DND-41 (cell line): ENCODE measurements around the gene PPM1M.

Experiments used
- ATAC-seq: fragments of 200-7000 bp; cut with Tn5 transposase; 3 replicates; pipeline ENCODE4 v1.9.1; 2021; ENCODE audit warnings: low read depth; ENCODE audit not compliant: insufficient read depth
- DNase-seq: peaks from one replicate; pipeline ENCODE4 v3.0.0-alpha.2; 2020
- H2AFZ ChIP-seq: 2 replicates; pipeline ENCODE4 v1.6.0; 2012; ENCODE audit warnings: low read depth, low read length
- H3K27ac ChIP-seq: 2 replicates; pipeline ENCODE4 v1.5.1; 2012; ENCODE audit warnings: low read length, inconsistent platforms
- H3K27me3 ChIP-seq: fragments of 200-600 bp; sonication (generic); 2 replicates; pipeline ENCODE4 v1.6.0; 2012; ENCODE audit warnings: low read length, mild to moderate bottlenecking, inconsistent platforms; ENCODE audit not compliant: insufficient read depth, poor library complexity
- H3K36me3 ChIP-seq: 2 replicates; pipeline ENCODE4 v1.5.1; 2012; ENCODE audit warnings: low read length, inconsistent platforms; ENCODE audit not compliant: insufficient read depth
- H3K4me1 ChIP-seq: 2 replicates; pipeline ENCODE4 v1.5.1; 2012; ENCODE audit warnings: mild to moderate bottlenecking, low read length; ENCODE audit not compliant: insufficient read depth
- H3K4me2 ChIP-seq: 2 replicates; pipeline ENCODE4 v1.6.0; 2012; ENCODE audit warnings: mild to moderate bottlenecking, moderate library complexity, low read length, inconsistent platforms; ENCODE audit not compliant: insufficient read depth
- H3K4me3 ChIP-seq, 2 experiments: fragments of 200-600 bp in 1 of 2; shearing (Covaris generic) in 1 of 2; 2 replicates each; pipeline ENCODE4 v1.5.1; 2012 to 2016; ENCODE audit warnings: inconsistent platforms in 2 of 2, low read length in 2 of 2, mild to moderate bottlenecking in 2 of 2, low read depth in 1 of 2, moderate library complexity in 1 of 2
- H3K79me2 ChIP-seq: 2 replicates; pipeline ENCODE4 v1.6.0; 2012; ENCODE audit warnings: low read length, inconsistent platforms; ENCODE audit not compliant: insufficient read depth
- H3K9ac ChIP-seq: 2 replicates; pipeline ENCODE4 v1.6.0; 2012; ENCODE audit warnings: low read depth, mild to moderate bottlenecking, inconsistent platforms, low read length, moderate library complexity
- H3K9me3 ChIP-seq: 2 replicates; pipeline ENCODE4 v1.5.1; 2012; ENCODE audit warnings: low read length, moderate library complexity, mild to moderate bottlenecking, inconsistent platforms; ENCODE audit not compliant: insufficient read depth, severe bottlenecking
- H4K20me1 ChIP-seq: 2 replicates; pipeline ENCODE4 v1.6.0; 2012; ENCODE audit warnings: low read length; ENCODE audit not compliant: insufficient read depth
- CTCF ChIP-seq: IDR thresholded peaks from 2 replicates; pipeline ENCODE4 v1.5.1; 2012; ENCODE audit warnings: borderline replicate concordance, low read length, moderate library complexity, mild to moderate bottlenecking; ENCODE audit not compliant: poor library complexity, severe bottlenecking; ENCODE audit errors: extremely low read depth
- EZH2 ChIP-seq: IDR thresholded peaks from 3 replicates; pipeline ENCODE4 v1.6.1; 2012; ENCODE audit warnings: borderline replicate concordance, low read depth, mild to moderate bottlenecking, moderate library complexity, low read length, inconsistent platforms; ENCODE audit not compliant: severe bottlenecking

The PPM1M gene

GRCh38 chr3:52288674-52289073 is 43.1 kb downstream of the PPM1M start:
- H3K27ac ChIP-seq = peak overlapping the region; percentile 96
- H3K4me3 ChIP-seq = peak overlapping the region; percentile 61 to 70; a peak in 3 of 4 replicates
- DNase-seq (no peak), ATAC-seq (no peak)
- peak overlapping the region; percentile 75 for H3K4me2 ChIP-seq
- no peaks in the 10 kb centered on the region for H4K20me1 ChIP-seq
- H3K4me1 ChIP-seq = peaks cover 23% of the 10 kb centered on the region
- H3K79me2 ChIP-seq = peaks cover 29% of the 10 kb centered on the region
- H2AFZ ChIP-seq = 0 out of 2 replicates have a peak overlapping the region, but pooled peaks have one; percentile 45
- no peaks in the 10 kb centered on the region for H3K9me3 ChIP-seq
- peaks cover 24% of the 10 kb centered on the region for H3K36me3 ChIP-seq
- H3K9ac ChIP-seq = peak overlapping the region; percentile 79
- TF ChIP-seq CTCF = no peak
- TF ChIP-seq EZH2 = no peak
- no peaks in the 10 kb centered on the region for H3K27me3 ChIP-seq

GRCh38 chr3:52289338-52289746 is 43.8 kb downstream of the PPM1M start:
- no peak for ATAC-seq
- Histone ChIP-seq H3K27ac (0 out of 2 replicates have a peak overlapping the region, but pooled peaks have one; percentile 96), H3K79me2 (peaks cover 29% of the 10 kb centered on the region), H3K4me1 (peaks cover 23% of the 10 kb centered on the region), H2AFZ (no peak overlapping the region), H3K9ac (peak overlapping the region; percentile 79; the same call in 1 of the 2 replicates), H3K27me3 (no peaks in the 10 kb centered on the region), H4K20me1 (no peaks in the 10 kb centered on the region), H3K4me3 (no peak overlapping the region), H3K4me2 (peak overlapping the region; percentile 75), H3K36me3 (peaks cover 24% of the 10 kb centered on the region), H3K9me3 (no peaks in the 10 kb centered on the region)
- TF ChIP-seq EZH2 (no peak), CTCF (no peak)
- DNase-seq = no peak

GRCh38 chr3:52289747-52290595 is 44.4 kb downstream of the PPM1M start:
- H3K4me2 ChIP-seq = no peak overlapping the region
- no peak for TF ChIP-seq CTCF
- no peak for TF ChIP-seq EZH2

More at GRCh38 chr3:52289747-52290595, 44.4 kb downstream of the PPM1M start:
- H3K4me3 ChIP-seq = no peak overlapping the region
- H2AFZ ChIP-seq = no peak overlapping the region
- H3K27ac ChIP-seq = no peak overlapping the region
- no peak overlapping the region for H3K9ac ChIP-seq
- no peaks in the 10 kb centered on the region for H3K27me3 ChIP-seq
- H4K20me1 ChIP-seq = no peaks in the 10 kb centered on the region
- H3K36me3 ChIP-seq = peaks cover 24% of the 10 kb centered on the region
- H3K9me3 ChIP-seq = no peaks in the 10 kb centered on the region
- H3K79me2 ChIP-seq = peaks cover 29% of the 10 kb centered on the region
- no peak for ATAC-seq
- no peak for DNase-seq
- peaks cover 23% of the 10 kb centered on the region for H3K4me1 ChIP-seq
